Measurements from ENCODE around the gene B3GNT9.

DNA sequence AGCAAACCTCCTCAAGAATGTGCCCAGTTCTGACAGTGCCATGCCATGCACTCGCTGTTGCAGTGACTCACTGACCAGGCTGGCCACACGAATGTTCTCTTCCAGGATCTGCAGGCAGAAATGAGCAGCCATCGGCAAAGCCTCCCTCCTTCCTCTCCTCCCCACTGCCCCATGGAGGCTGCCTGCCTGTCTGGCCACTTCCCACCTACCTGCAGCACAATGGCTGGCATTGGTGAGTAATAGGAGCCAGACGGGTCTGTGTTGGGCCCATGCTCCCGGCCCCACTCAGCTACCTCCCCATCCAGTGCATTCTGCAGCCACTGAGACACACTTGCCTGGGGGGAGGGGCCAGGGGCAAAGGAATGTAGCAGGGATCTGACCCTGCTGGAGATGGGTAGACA, 35.8 kb upstream of the B3GNT9 start:
- TF ChIP-seq POLR2A (IDR thresholded peaks at IDR 0.05), result no peak
- TF ChIP-seq, protein P1, sequence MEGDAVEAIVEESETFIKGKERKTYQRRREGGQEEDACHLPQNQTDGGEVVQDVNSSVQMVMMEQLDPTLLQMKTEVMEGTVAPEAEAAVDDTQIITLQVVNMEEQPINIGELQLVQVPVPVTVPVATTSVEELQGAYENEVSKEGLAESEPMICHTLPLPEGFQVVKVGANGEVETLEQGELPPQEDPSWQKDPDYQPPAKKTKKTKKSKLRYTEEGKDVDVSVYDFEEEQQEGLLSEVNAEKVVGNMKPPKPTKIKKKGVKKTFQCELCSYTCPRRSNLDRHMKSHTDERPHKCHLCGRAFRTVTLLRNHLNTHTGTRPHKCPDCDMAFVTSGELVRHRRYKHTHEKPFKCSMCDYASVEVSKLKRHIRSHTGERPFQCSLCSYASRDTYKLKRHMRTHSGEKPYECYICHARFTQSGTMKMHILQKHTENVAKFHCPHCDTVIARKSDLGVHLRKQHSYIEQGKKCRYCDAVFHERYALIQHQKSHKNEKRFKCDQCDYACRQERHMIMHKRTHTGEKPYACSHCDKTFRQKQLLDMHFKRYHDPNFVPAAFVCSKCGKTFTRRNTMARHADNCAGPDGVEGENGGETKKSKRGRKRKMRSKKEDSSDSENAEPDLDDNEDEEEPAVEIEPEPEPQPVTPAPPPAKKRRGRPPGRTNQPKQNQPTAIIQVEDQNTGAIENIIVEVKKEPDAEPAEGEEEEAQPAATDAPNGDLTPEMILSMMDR (IDR thresholded peaks at IDR 0.05), result no peak
